Activated B cell treated with CpG ODN at 0.5 μM for 24 hours (primary cell): Measurements from ENCODE around the gene VEPH1. TPM values are rescaled to one million over a fixed set of nuclear protein-coding genes. Genes with fewer than 3 reads are reported as not detected.

Source experiments
- ATAC-seq: fragments of 200-7000 bp; cut with Tn5 transposase; one replicate; pipeline ENCODE4 v1.10.0; 2021; ENCODE audit warnings: low read depth, mild to moderate bottlenecking, moderate library complexity
- CTCF ChIA-PET: fragments of 350-600 bp; sonication (Branson Sonifier 250); formaldehyde crosslinking; loops from one replicate; lab custom pipeline; 2021; ENCODE audit warnings: antibody characterized with exemption; lab: Charles Lee
- POLR2A ChIA-PET: fragments of 350-600 bp; sonication (Branson Sonifier 250); formaldehyde crosslinking; loops from one replicate; lab custom pipeline; 2021; ENCODE audit warnings: antibody characterized with exemption; lab: Charles Lee
- DNase-seq: peaks from one replicate; pipeline ENCODE4 v3.0.0; 2022
- H3K27ac Mint-ChIP-seq: one replicate; pipeline ENCODE4 v1.8.0; 2020; ENCODE audit warnings: mixed read lengths
- H3K27me3 Mint-ChIP-seq: one replicate; pipeline ENCODE4 v1.8.0; 2021; ENCODE audit warnings: mixed read lengths
- H3K36me3 Mint-ChIP-seq: one replicate; pipeline ENCODE4 v1.8.0; 2021; ENCODE audit warnings: low read depth, mixed read lengths
- H3K4me1 Mint-ChIP-seq: one replicate; pipeline ENCODE4 v1.8.0; 2021; ENCODE audit warnings: mixed read lengths
- H3K4me3 Mint-ChIP-seq: one replicate; pipeline ENCODE4 v1.8.0; 2020; ENCODE audit warnings: mild to moderate bottlenecking, mixed read lengths
- H3K9me3 Mint-ChIP-seq: one replicate; pipeline ENCODE4 v1.8.0; 2020; ENCODE audit warnings: mixed read lengths
- intact Hi-C: fragments of 100-400 bp; cut with micrococcal nuclease; formaldehyde crosslinking; loops from one replicate; pipeline ENCODE4 v1.15.1; 2024
- total RNA-seq: library from RNA; stranded (reverse); gene quantifications from 2 replicates; pipeline ENCODE4 v1.2.3, GENCODE V29; 2022
- TF ChIP-seq, protein P1 (sequence below): fragments of 200-600 bp; IDR thresholded peaks from one replicate; pipeline ENCODE4 v1.8.0; 2022; ENCODE audit warnings: antibody characterized with exemption, mild to moderate bottlenecking

The VEPH1 gene
- total RNA-seq, 1 donor from 2014 or later: not detected

GRCh38 chr3:157438194-157438730 lies 65.0 kb downstream of the VEPH1 start:
- Mint-ChIP-seq H3K9me3 (peaks cover 2% of the 10 kb centered on the region), H3K4me1 (peaks cover 3% of the 10 kb centered on the region), H3K36me3 (peaks cover 2% of the 10 kb centered on the region), H3K27me3 (peaks cover 40% of the 10 kb centered on the region), H3K27ac (no peak overlapping the region), H3K4me3 (no peak overlapping the region)
- intact Hi-C loops: no loop called here
- POLR2A ChIA-PET: no interaction called here
- CTCF ChIA-PET: no interaction called here
- TF ChIP-seq, protein P1, sequence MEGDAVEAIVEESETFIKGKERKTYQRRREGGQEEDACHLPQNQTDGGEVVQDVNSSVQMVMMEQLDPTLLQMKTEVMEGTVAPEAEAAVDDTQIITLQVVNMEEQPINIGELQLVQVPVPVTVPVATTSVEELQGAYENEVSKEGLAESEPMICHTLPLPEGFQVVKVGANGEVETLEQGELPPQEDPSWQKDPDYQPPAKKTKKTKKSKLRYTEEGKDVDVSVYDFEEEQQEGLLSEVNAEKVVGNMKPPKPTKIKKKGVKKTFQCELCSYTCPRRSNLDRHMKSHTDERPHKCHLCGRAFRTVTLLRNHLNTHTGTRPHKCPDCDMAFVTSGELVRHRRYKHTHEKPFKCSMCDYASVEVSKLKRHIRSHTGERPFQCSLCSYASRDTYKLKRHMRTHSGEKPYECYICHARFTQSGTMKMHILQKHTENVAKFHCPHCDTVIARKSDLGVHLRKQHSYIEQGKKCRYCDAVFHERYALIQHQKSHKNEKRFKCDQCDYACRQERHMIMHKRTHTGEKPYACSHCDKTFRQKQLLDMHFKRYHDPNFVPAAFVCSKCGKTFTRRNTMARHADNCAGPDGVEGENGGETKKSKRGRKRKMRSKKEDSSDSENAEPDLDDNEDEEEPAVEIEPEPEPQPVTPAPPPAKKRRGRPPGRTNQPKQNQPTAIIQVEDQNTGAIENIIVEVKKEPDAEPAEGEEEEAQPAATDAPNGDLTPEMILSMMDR: no peak
- no peak for DNase-seq
- ATAC-seq: no peak

- ChIA-PET POLR2A (no interaction called here), CTCF (no interaction called here)
- H3K27me3 Mint-ChIP-seq: peaks cover 40% of the 10 kb centered on the region
- peaks cover 2% of the 10 kb centered on the region for H3K9me3 Mint-ChIP-seq
- no peak within 1 kb of the TSS for H3K27ac Mint-ChIP-seq
- H3K4me1 Mint-ChIP-seq: peaks cover 3% of the 10 kb centered on the region
- H3K4me3 Mint-ChIP-seq: no peak within 1 kb of the TSS
- ATAC-seq (no peak), DNase-seq (no peak)
- intact Hi-C loops: no loop called here
- TF ChIP-seq, protein P1: no peak
- H3K36me3 Mint-ChIP-seq: peaks cover 2% of the 10 kb centered on the region
Measured at GRCh38 chr3:157436583-157437291, 66.5 kb downstream of the VEPH1 start, which contains the start of gene PTX3. PTX3 (plus strand) TSS chr3:157436850; CDS start chr3:157436934, 84 bp downstream.

- no peak overlapping the region for H3K27ac Mint-ChIP-seq
- ChIA-PET CTCF (no interaction called here), POLR2A (no interaction called here)
- H3K27me3 Mint-ChIP-seq: peaks cover 2% of the 10 kb centered on the region
- H3K4me1 Mint-ChIP-seq: no peaks in the 10 kb centered on the region
- H3K4me3 Mint-ChIP-seq: no peak overlapping the region
- intact Hi-C loops: no loop called here
- no peak for ATAC-seq
- peaks cover 4% of the 10 kb centered on the region for H3K9me3 Mint-ChIP-seq
- TF ChIP-seq, protein P1: no peak
- DNase-seq: no peak
- H3K36me3 Mint-ChIP-seq: peaks cover 2% of the 10 kb centered on the region
Measured at GRCh38 chr3:157429708-157430107, 73.5 kb downstream of the VEPH1 start.

- intact Hi-C loops: no loop called here
- POLR2A ChIA-PET: no interaction called here
- no peak overlapping the region for H3K27ac Mint-ChIP-seq
Measured at GRCh38 chr3:157428853-157429252, 74.4 kb downstream of the VEPH1 start.

DNA sequence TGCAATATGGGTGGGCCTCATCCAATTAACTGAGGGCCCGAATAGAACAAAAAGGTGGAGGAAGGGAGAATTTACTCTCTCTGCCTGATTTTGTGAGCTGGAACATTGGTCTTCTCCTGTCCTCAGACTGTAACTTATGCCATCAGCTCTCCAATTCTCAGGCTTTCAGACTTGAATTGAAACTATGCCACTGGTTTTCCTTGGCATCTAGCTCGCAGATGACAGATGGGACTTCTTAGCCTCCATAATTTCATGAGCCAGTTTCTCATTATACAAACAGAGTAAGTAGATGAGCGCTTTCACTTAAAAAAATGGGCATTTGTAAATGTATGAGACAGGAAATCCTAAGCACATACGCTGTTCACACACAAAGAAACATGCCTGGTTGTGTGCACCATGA lies 75.3 kb downstream of the VEPH1 start:
- CTCF ChIA-PET: no interaction called here
- no peak overlapping the region for H3K4me3 Mint-ChIP-seq
- H3K27me3 Mint-ChIP-seq: no peaks in the 10 kb centered on the region
- intact Hi-C loops: no loop called here
- TF ChIP-seq, protein P1: no peak
- peaks cover 6% of the 10 kb centered on the region for H3K9me3 Mint-ChIP-seq
- ATAC-seq: no peak
- no peaks in the 10 kb centered on the region for H3K4me1 Mint-ChIP-seq
- POLR2A ChIA-PET: no interaction called here
- no peak for DNase-seq
- no peaks in the 10 kb centered on the region for H3K36me3 Mint-ChIP-seq
- H3K27ac Mint-ChIP-seq: no peak overlapping the region

More at GRCh38 chr3:157428853-157429252, 74.4 kb downstream of the VEPH1 start:
- ATAC-seq: no peak
- TF ChIP-seq, protein P1: no peak
- no peaks in the 10 kb centered on the region for H3K27me3 Mint-ChIP-seq
- H3K36me3 Mint-ChIP-seq: no peaks in the 10 kb centered on the region
- peaks cover 6% of the 10 kb centered on the region for H3K9me3 Mint-ChIP-seq
- CTCF ChIA-PET: no interaction called here
- DNase-seq: no peak
- no peak overlapping the region for H3K4me3 Mint-ChIP-seq
- H3K4me1 Mint-ChIP-seq: no peaks in the 10 kb centered on the region
